ENCODE measurements around the gene BCAN.

BCAN gene

GRCh38 chr1:156644146-156644545, 2.2 kb downstream of the BCAN start:
- DNase-seq (ENCODE audit: low spot score): no peak

- no peak for DNase-seq (ENCODE audit: low spot score)
Measured at GRCh38 chr1:156644640-156645039, 2.7 kb downstream of the BCAN start.

- DNase-seq (ENCODE audit: low spot score): no peak
Measured at GRCh38 chr1:156645056-156645455, 3.1 kb downstream of the BCAN start.

- no peak for DNase-seq (ENCODE audit: low spot score)
Measured at GRCh38 chr1:156645666-156646065, 3.7 kb downstream of the BCAN start.

- no peak for DNase-seq (ENCODE audit: low spot score)
Measured at GRCh38 chr1:156646738-156647211, 4.9 kb downstream of the BCAN start.

- no peak for DNase-seq (ENCODE audit: low spot score)
Measured at GRCh38 chr1:156647351-156647750, 5.4 kb downstream of the BCAN start.

- no peak for DNase-seq (ENCODE audit: low spot score)
Measured at GRCh38 chr1:156648496-156648895, 6.6 kb downstream of the BCAN start.

- no peak for DNase-seq (ENCODE audit: low spot score)
Measured at GRCh38 chr1:156648951-156649350, 7.0 kb downstream of the BCAN start.

GRCh38 chr1:156652131-156652991, 10.4 kb downstream of the BCAN start:
- DNase-seq (ENCODE audit: low spot score): no peak

- DNase-seq (ENCODE audit: low spot score): no peak
Measured at GRCh38 chr1:156652992-156653355, 11.1 kb downstream of the BCAN start.

- no peak for DNase-seq (ENCODE audit: low spot score)
Measured at GRCh38 chr1:156654700-156655099, 12.8 kb downstream of the BCAN start.

GRCh38 chr1:156655151-156655903, 13.4 kb downstream of the BCAN start:
- no peak for DNase-seq (ENCODE audit: low spot score)

- DNase-seq (ENCODE audit: low spot score): no peak
Measured at GRCh38 chr1:156655904-156656516, 14.1 kb downstream of the BCAN start.

GRCh38 chr1:156656806-156657740, 15.2 kb downstream of the BCAN start:
- DNase-seq (ENCODE audit: low spot score): no peak

GRCh38 chr1:156657741-156658319, 15.9 kb downstream of the BCAN start:
- no peak for DNase-seq (ENCODE audit: low spot score)

GRCh38 chr1:156658496-156658895, 16.6 kb downstream of the BCAN start:
- no peak for DNase-seq (ENCODE audit: low spot score)

- DNase-seq (ENCODE audit: low spot score): no peak
Measured at GRCh38 chr1:156658945-156659574, 17.1 kb downstream of the BCAN start.

- no peak for DNase-seq (ENCODE audit: low spot score)
Measured at GRCh38 chr1:156659661-156659987, 17.7 kb downstream of the BCAN start.

- peak; percentile 99 for DNase-seq (ENCODE audit: low spot score)
Measured at GRCh38 chr1:156659988-156660751, 18.3 kb downstream of the BCAN start.

- no peak for DNase-seq (ENCODE audit: low spot score)
Measured at GRCh38 chr1:156660752-156661112, 18.8 kb downstream of the BCAN start.

Data from left forelimb (tissue), 1 donor.